Ecto neural progenitor cell (in vitro differentiated cells): ENCODE measurements around the gene ZNF519.

ENCODE experiments used
- DNase-seq: peaks from one replicate; pipeline ENCODE4 v3.0.0-alpha.2; 2018; ENCODE audit warnings: low spot score

ZNF519 gene

GRCh38 chr18:14098428-14098827 lies 33.8 kb downstream of the ZNF519 start:
- DNase-seq = no peak

DNA sequence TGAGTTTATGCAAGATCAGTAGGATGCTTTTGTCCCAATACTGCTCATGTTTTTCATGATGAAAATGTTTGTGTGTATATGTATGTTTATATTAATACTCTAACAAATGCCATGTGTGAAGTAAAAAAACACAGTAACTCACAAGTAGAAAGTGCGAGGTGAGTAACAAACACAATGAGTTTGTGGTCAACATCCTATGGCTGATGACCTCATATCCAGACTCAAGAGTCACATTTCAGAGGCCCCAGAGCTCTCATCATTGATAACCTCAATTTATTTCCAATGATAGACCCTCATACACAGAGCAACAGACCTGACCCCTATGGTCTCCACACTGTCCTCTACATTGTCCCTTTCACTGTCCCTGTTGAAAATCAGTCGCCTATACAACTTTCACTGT lies 34.5 kb downstream of the ZNF519 start:
- DNase-seq = no peak

DNA sequence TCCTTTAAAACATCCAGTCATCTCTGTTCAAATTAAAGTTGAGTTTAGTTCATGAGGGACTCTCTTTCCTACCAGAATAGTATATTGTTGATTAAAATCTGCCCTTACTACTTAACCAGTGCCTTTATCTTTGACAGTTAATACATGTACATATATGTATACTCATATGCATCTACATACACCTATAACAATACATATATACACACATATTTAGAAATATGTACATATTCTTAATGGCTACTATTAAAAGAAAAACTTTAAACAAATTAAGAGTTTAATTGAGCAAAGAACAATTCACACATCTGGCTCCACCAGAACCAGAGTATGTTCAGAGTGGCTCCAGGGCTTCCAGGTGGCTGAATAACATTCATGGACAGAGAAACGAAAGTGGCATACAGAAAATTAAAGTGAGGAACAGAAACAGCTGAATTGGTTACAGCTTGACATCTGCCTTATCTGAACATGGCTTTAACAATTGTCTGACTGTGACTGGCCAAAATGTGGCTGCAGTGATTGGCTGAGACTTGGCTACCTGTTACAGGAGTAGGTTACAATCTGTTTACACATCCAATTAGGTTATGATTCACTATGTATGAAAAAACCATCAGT lies 38.8 kb downstream of the ZNF519 start:
- DNase-seq = no peak

DNA sequence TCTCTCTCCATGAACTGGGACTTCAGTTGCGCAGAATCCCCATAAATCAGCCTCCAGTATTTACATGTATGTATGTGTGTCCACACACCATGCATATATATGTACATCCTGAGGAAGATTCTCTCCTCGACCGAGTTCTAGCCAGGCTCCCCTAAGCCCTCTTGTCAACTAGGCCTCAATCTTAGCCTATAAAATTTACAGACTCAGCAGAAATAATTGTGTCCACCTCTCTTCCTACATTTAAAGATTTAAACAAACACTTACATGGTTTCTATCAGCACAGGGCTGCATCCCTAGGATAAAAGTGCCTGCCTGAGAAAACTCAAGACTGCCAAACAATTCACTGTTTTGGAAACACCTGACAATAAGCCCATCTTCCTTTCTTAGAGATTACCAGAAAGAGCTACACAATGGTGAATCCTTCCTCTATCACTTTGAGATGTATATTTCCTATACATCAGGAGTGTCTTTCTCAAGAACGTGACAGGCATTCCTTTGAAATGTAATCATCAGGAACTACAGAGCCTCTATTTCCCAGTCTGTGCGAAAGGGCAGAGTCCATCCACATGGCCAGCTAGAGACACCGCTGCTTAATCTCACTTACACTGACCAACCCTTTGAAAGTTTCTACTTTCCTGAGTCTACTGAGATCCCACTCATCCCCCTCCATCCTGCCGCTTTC lies 39.5 kb downstream of the ZNF519 start:
- no peak for DNase-seq

- DNase-seq = no peak
Measured at GRCh38 chr18:14089781-14090180, 42.5 kb downstream of the ZNF519 start.

DNA sequence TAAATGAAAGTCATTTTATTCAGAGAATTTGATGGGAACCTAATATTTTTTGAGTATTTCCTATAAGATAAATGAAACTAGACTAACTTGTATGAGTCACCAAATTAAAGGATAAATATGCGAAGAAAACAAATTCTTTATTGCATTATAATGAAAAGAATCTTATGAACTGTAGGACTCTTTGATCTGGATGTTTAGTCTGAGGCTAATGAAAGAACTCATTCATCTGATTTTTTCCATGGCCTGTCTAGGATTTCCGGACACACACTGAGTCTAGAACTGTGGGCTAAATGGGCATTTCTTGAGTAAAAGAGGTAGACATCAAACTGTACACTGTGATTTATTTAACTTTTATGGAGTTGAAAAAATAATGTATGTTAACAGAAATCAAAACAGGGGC lies 43.0 kb downstream of the ZNF519 start:
- DNase-seq = no peak

DNA sequence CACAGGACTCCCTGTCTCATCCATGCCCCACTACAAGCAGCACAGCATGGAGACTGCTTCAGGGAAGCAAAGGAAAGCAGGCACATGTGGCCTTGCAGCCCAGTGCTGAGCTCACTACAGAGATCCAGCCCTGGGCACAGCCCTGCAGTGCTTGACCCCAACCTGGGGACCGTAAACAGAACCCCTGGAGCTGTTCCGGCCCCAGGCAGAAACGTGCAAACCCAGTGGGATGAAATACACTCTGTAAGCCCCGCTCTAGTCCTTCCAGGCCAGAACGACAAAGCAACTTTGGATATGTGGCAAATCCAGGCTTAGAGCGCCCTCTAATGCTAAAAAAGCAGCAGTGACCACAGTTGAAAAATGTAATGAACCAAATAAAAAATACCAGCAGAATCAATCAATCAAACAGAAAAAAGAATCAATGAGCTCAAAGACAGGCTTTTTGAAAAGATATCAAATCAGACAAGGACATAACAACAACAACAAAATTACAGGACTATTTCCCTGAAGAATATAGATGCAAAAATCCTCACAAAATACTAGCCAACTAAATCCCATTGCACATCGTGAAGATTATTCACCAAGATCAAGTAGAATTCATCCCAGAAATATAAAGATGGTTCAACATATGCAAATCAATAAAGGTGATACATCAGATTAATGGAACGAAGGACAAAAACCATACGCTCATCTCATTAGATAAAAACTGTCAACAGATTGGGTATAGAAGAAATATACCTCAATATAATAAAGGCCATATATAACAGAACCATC lies 45.6 kb downstream of the ZNF519 start:
- peak; percentile 70 for DNase-seq

- DNase-seq = no peak
Measured at GRCh38 chr18:14085770-14086457, 46.3 kb downstream of the ZNF519 start.

DNA sequence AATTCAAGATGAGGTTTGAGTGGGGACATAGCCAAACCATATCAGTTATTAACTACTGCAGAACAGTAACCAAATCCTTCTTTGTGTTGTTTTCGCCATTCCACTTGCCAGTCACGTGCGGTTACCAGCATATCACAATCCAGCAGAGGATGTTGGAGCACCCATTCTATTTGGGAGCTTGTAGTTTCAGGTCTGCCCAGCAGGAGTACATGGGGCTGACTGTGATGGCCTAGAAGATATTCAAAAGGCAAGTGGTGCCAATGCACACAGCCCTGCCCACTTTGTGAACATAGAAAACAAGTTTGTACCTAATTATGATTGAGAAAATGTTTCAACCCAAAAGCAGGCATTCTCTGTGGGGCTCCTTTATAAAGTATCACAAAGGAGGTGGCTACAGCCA lies 57.0 kb downstream of the ZNF519 start:
- DNase-seq = no peak

GRCh38 chr18:14074187-14074586 lies 58.0 kb downstream of the ZNF519 start:
- DNase-seq = no peak

DNA sequence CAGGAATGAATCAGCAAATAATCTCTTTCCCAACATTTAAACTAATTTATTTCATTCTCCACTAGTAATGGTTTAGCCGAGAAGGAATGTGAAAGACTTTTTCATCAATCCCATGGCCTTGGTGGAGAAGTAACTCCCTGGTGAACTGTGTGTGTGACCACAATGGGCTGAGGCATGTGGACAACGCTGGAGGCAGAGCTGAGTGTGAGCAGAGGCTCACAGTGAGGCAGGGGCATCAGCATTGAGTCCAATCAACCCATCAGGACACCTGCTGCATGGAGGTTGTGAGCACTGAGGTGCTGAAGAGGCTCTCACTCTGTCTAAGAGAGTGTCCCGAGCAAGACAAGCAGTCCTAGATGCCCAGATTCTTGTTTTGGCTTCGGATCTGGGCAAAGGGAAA lies 78.6 kb downstream of the ZNF519 start:
- no peak for DNase-seq
